SK-N-SH treated with all-trans-retinoic acid at 6 μM for 48 hours (cell line): Measurements from ENCODE around the gene KRT9.

ENCODE experiments used
- ATAC-seq: fragments of 200-7000 bp; cut with Tn5 transposase; 3 replicates; pipeline ENCODE4 v1.9.1; 2020; ENCODE audit warnings: mild to moderate bottlenecking, moderate library complexity
- ARNTL ChIP-seq: fragments of 450-650 bp; formaldehyde crosslinking; IDR thresholded peaks from 2 replicates; pipeline ENCODE4 v1.5.0; 2020; ENCODE audit warnings: low read depth, mild to moderate bottlenecking, moderate library complexity, borderline replicate concordance
- BACH2 ChIP-seq: fragments of 250-450 bp; sonication (Bioruptor Pico); IDR thresholded peaks from 2 replicates; pipeline ENCODE4 v1.9.0; 2021; ENCODE audit warnings: mild to moderate bottlenecking, borderline replicate concordance
- CREB5 ChIP-seq: fragments of 250-450 bp; sonication (Bioruptor Pico); IDR thresholded peaks from 2 replicates; pipeline ENCODE4 v1.5.1; 2020; ENCODE audit warnings: low read depth, mild to moderate bottlenecking, moderate library complexity
- CSDC2 ChIP-seq: fragments of 250-450 bp; sonication (Bioruptor Pico); IDR thresholded peaks from 2 replicates; pipeline ENCODE4 v1.5.0; 2020; ENCODE audit warnings: mild to moderate bottlenecking, moderate library complexity
- CSRNP3 ChIP-seq: fragments of 250-450 bp; sonication (Bioruptor Pico); IDR thresholded peaks from 2 replicates; pipeline ENCODE4 v1.5.1; 2021; ENCODE audit warnings: mild to moderate bottlenecking, moderate library complexity
- ESRRG ChIP-seq: fragments of 250-450 bp; sonication (Bioruptor Pico); IDR thresholded peaks from 2 replicates; pipeline ENCODE4 v1.6.1; 2021; ENCODE audit warnings: mild to moderate bottlenecking
- OSR1 ChIP-seq: fragments of 250-450 bp; sonication (Bioruptor Pico); IDR thresholded peaks from 2 replicates; pipeline ENCODE4 v1.8.0; 2022; ENCODE audit warnings: moderate library complexity, mild to moderate bottlenecking, inconsistent platforms
- PATZ1 ChIP-seq: fragments of 250-450 bp; sonication (Bioruptor Pico); IDR thresholded peaks from 2 replicates; pipeline ENCODE4 v1.8.0; 2020; ENCODE audit warnings: mild to moderate bottlenecking, moderate library complexity, borderline replicate concordance
- POU6F1 ChIP-seq: fragments of 250-450 bp; sonication (Bioruptor Pico); IDR thresholded peaks from 2 replicates; pipeline ENCODE4 v1.8.0; 2021; ENCODE audit warnings: low read depth, mild to moderate bottlenecking, moderate library complexity, borderline replicate concordance
- RARB ChIP-seq: fragments of 250-450 bp; sonication (Bioruptor Pico); IDR thresholded peaks from 2 replicates; pipeline ENCODE4 v1.8.0; 2021; ENCODE audit warnings: mild to moderate bottlenecking, moderate library complexity
- SNAI2 ChIP-seq: fragments of 250-450 bp; sonication (Bioruptor Pico); IDR thresholded peaks from 2 replicates; pipeline ENCODE4 v1.5.0; 2020; ENCODE audit warnings: mild to moderate bottlenecking, moderate library complexity
- TCF4 ChIP-seq: fragments of 250-450 bp; sonication (Bioruptor Pico); IDR thresholded peaks from 2 replicates; pipeline ENCODE4 v1.8.0; 2021; ENCODE audit warnings: mild to moderate bottlenecking, moderate library complexity, borderline replicate concordance
- TSHZ2 ChIP-seq: fragments of 250-450 bp; sonication (Bioruptor Pico); IDR thresholded peaks from 2 replicates; pipeline ENCODE4 v1.5.0; 2020; ENCODE audit warnings: mild to moderate bottlenecking, moderate library complexity
- ZC3H10 ChIP-seq: fragments of 250-450 bp; sonication (Bioruptor Pico); IDR thresholded peaks from 2 replicates; pipeline ENCODE4 v1.5.1; 2021; ENCODE audit warnings: mild to moderate bottlenecking, moderate library complexity
- ZFP3 ChIP-seq: fragments of 250-450 bp; sonication (Bioruptor Pico); IDR thresholded peaks from 2 replicates; pipeline ENCODE4 v1.5.0; 2020; ENCODE audit warnings: mild to moderate bottlenecking, moderate library complexity
- ZFP30 ChIP-seq: fragments of 450-650 bp; formaldehyde crosslinking; IDR thresholded peaks from 2 replicates; pipeline ENCODE4 v1.5.0; 2022; ENCODE audit warnings: mild to moderate bottlenecking, moderate library complexity
- ZNF565 ChIP-seq: fragments of 450-650 bp; formaldehyde crosslinking; conservative IDR thresholded peaks from 2 replicates; pipeline ENCODE4 v1.5.0; 2020; ENCODE audit warnings: low read depth, mild to moderate bottlenecking, moderate library complexity
- ZNF70 ChIP-seq: fragments of 450-650 bp; formaldehyde crosslinking; IDR thresholded peaks from 2 replicates; pipeline ENCODE4 v1.5.0; 2020; ENCODE audit warnings: mild to moderate bottlenecking, moderate library complexity
- ZNF8 ChIP-seq: fragments of 450-650 bp; formaldehyde crosslinking; IDR thresholded peaks from 2 replicates; pipeline ENCODE4 v1.5.0; 2020; ENCODE audit warnings: mild to moderate bottlenecking, moderate library complexity

KRT9 gene

GRCh38 chr17:41563607-41564170, 8.2 kb downstream of the KRT9 start:
- ATAC-seq: no peak
- TF ChIP-seq PATZ1 (CRISPR knock-in tag) (no peak), CSRNP3 (no peak), OSR1 (CRISPR knock-in tag) (no peak), ESRRG (CRISPR knock-in tag) (no peak), TCF4 (CRISPR knock-in tag) (no peak), ZFP3 (CRISPR knock-in tag) (no peak)
- TF ChIP-seq, all 23 proteins: peak for 0

- TF ChIP-seq ZNF70 (CRISPR knock-in tag) (no peak), ARNTL (CRISPR knock-in tag) (no peak), TSHZ2 (CRISPR knock-in tag) (no peak), SNAI2 (CRISPR knock-in tag) (no peak)
Observed at GRCh38 chr17:41561554-41561953, 10.3 kb downstream of the KRT9 start.

GRCh38 chr17:41559548-41559947, 12.3 kb downstream of the KRT9 start:
- TF ChIP-seq BACH2: no peak
- no peak for TF ChIP-seq ZC3H10 (CRISPR knock-in tag)
- no peak for TF ChIP-seq CSRNP3
- no peak for TF ChIP-seq SNAI2 (CRISPR knock-in tag)
- TF ChIP-seq ZFP3 (CRISPR knock-in tag): no peak
- TF ChIP-seq RARB: no peak

More at GRCh38 chr17:41561554-41561953, 10.3 kb downstream of the KRT9 start:
- no peak for ATAC-seq

GRCh38 chr17:41556931-41557330, 14.9 kb downstream of the KRT9 start:
- no peak for ATAC-seq
- TF ChIP-seq ZNF565 (no peak), OSR1 (CRISPR knock-in tag) (no peak), ZFP3 (CRISPR knock-in tag) (no peak), ZNF70 (CRISPR knock-in tag) (no peak), TCF4 (CRISPR knock-in tag) (no peak), PATZ1 (CRISPR knock-in tag) (no peak), CSDC2 (CRISPR knock-in tag) (no peak), RARB (no peak), ZNF8 (CRISPR knock-in tag) (no peak), CREB5 (CRISPR knock-in tag) (no peak), TSHZ2 (CRISPR knock-in tag) (no peak), ZFP30 (CRISPR knock-in tag) (no peak), BACH2 (no peak), ESRRG (CRISPR knock-in tag) (no peak), ARNTL (CRISPR knock-in tag) (no peak), POU6F1 (CRISPR knock-in tag) (no peak)

More at GRCh38 chr17:41559548-41559947, 12.3 kb downstream of the KRT9 start:
- no peak for ATAC-seq
